HepG2 (cell line): ENCODE data around the gene SNRNP48. TPM values are rescaled to one million over a fixed set of nuclear protein-coding genes. Genes with fewer than 3 reads are reported as not detected.

ENCODE experiments used
- BCLAF1 ChIP-seq: fragments of 450-650 bp; IDR thresholded peaks from 2 replicates; pipeline ENCODE4 v1.6.1; 2017; ENCODE audit warnings: mild to moderate bottlenecking
- CBX5 ChIP-seq: sonication (generic); formaldehyde crosslinking; IDR thresholded peaks from 2 replicates; pipeline ENCODE4 v1.4.0; 2020; ENCODE audit warnings: missing genetic modification reagents, borderline replicate concordance
- HOXA3 ChIP-seq: sonication (generic); formaldehyde crosslinking; IDR thresholded peaks from 2 replicates; pipeline ENCODE4 v1.5.0; 2020; ENCODE audit warnings: missing genetic modification reagents
- PATZ1 ChIP-seq: sonication (generic); formaldehyde crosslinking; IDR thresholded peaks from 2 replicates; pipeline ENCODE4 v1.4.0; 2020; ENCODE audit warnings: missing genetic modification reagents
- THRA ChIP-seq: sonication (generic); formaldehyde crosslinking; IDR thresholded peaks from 2 replicates; pipeline ENCODE4 v1.4.0; 2020; ENCODE audit warnings: missing genetic modification reagents, borderline replicate concordance
- TRIM24 ChIP-seq: sonication (generic); formaldehyde crosslinking; IDR thresholded peaks from 2 replicates; pipeline ENCODE4 v1.8.0; 2022; ENCODE audit warnings: mild to moderate bottlenecking, missing genetic modification reagents
- ZNF124 ChIP-seq: sonication (generic); formaldehyde crosslinking; IDR thresholded peaks from 2 replicates; pipeline ENCODE4 v1.4.0; 2020; ENCODE audit warnings: missing genetic modification reagents
- ZNF564 ChIP-seq: sonication (generic); formaldehyde crosslinking; IDR thresholded peaks from 2 replicates; pipeline ENCODE4 v1.8.1; 2023; ENCODE audit warnings: mild to moderate bottlenecking, missing genetic modification reagents
- ZNF639 ChIP-seq: conservative IDR thresholded peaks from 2 replicates; pipeline ENCODE4 v1.6.1; 2018; ENCODE audit warnings: missing genetic modification reagents
- ZUFSP ChIP-seq: sonication (generic); formaldehyde crosslinking; IDR thresholded peaks from 2 replicates; pipeline ENCODE4 v1.9.0; 2021; ENCODE audit warnings: missing genetic modification reagents, mild to moderate bottlenecking, borderline replicate concordance
- polyA plus RNA-seq, 8 experiments: library from polyadenylated mRNA; depleted of rRNA in 3 of 8; stranded (reverse) in 7 of 8; unstranded in 1 of 8; fragments of >200 nt; fragmentation: Illumina TruSeq in 4 of 8; extraction: Trizol in 4 of 8; gene quantifications; 2 replicates each; pipeline versions ENCODE4 v1.2.1 to v1.2.3, GENCODE V29; 2011 to 2016; ENCODE audit warnings: low read depth in 4 of 8, missing spikeins in 1 of 8, mixed read lengths in 1 of 8; ENCODE audit not compliant: insufficient read depth in 1 of 8
- total RNA-seq, 5 experiments: library from RNA; depleted of rRNA; stranded (reverse); fragments of >200 nt; fragmentation: Illumina TruSeq; extraction: Trizol; gene quantifications; 2 replicates each; pipeline ENCODE4 v1.2.3, GENCODE V29; 2016; ENCODE audit warnings: low read depth in 1 of 5

The SNRNP48 gene
- total and polyA plus RNA-seq, 2 of the 13 experiments (the other 11 are each of a cell fraction or from before 2014, with no cell fraction given) = 17.5 to 47.5 TPM

- TF ChIP-seq CBX5 (0 out of 2 replicates have a peak, but pooled peaks have one; percentile 19), BCLAF1 (no peak), THRA (CRISPR knock-in tag) (peak; percentile 77; the same call in 1 of the 2 replicates), PATZ1 (CRISPR knock-in tag) (peak; percentile 99), TRIM24 (CRISPR knock-in tag) (no peak), ZUFSP (CRISPR knock-in tag) (no peak), ZNF124 (CRISPR knock-in tag) (peak; percentile 22), HOXA3 (peak; percentile 90), ZNF564 (CRISPR knock-in tag) (0 out of 2 replicates have a peak, but pooled peaks have one; percentile 19), ZNF639 (CRISPR knock-in tag) (peak; percentile 99)
Observed at GRCh38 chr6:7541175-7542064, 48.6 kb upstream of the SNRNP48 start, which contains the start of gene DSP (continued).
